PFSK-1 (cell line): ENCODE results near the gene KRTAP3-1.
"Not testable (repeated sequence)": the region's sequence is repeated elsewhere in the genome, so short reads cannot be mapped to it uniquely, and the experiment has no call there.

ENCODE experiments used
- FOXP2 ChIP-seq: optimal IDR thresholded peaks from 2 replicates; pipeline ENCODE3; 2011; ENCODE audit warnings: borderline replicate concordance, control low read depth, inconsistent platforms; ENCODE audit not compliant: insufficient read depth; ENCODE audit errors: extremely low read length, extremely low read depth
- POLR2AphosphoS5 ChIP-seq: IDR thresholded peaks from 2 replicates; pipeline ENCODE4 v1.6.1; 2012; ENCODE audit warnings: low read depth, mild to moderate bottlenecking, control low read depth, low read length, moderate library complexity
- REST ChIP-seq, 2 experiments: IDR thresholded peaks; 2 replicates each; pipeline versions ENCODE4 v1.6.1 to v1.8.0; 2011 to 2012; ENCODE audit warnings: low read depth in 2 of 2, low read length in 2 of 2, control low read depth in 1 of 2, inconsistent platforms in 1 of 2, mild to moderate bottlenecking in 1 of 2, moderate library complexity in 1 of 2; ENCODE audit not compliant: insufficient read depth in 1 of 2
- SIN3A ChIP-seq: IDR thresholded peaks from 2 replicates; pipeline ENCODE4 v1.6.1; 2012; ENCODE audit warnings: mild to moderate bottlenecking, low read length, moderate library complexity, borderline replicate concordance; ENCODE audit not compliant: insufficient read depth
- TAF1 ChIP-seq: IDR thresholded peaks from 2 replicates; pipeline ENCODE4 v1.6.1; 2012; ENCODE audit warnings: low read length, control low read depth, borderline replicate concordance; ENCODE audit not compliant: insufficient read depth

Gene KRTAP3-1

GRCh38 chr17:41001795-41002194, 7.1 kb downstream of the KRTAP3-1 start:
- TF ChIP-seq SIN3A = no peak
- no peak for TF ChIP-seq POLR2AphosphoS5
- no peak for TF ChIP-seq REST (IDR thresholded peaks at IDR 0.05; ENCODE audit: insufficient read depth in 1 of 2, low read depth in 2 of 2, low read length in 2 of 2)
- TF ChIP-seq TAF1 = no peak
- TF ChIP-seq FOXP2 = no peak

- not testable (repeated sequence) for TF ChIP-seq SIN3A, FOXP2, POLR2AphosphoS5
These were observed 9.4 kb downstream of the KRTAP3-1 start, which contains the start of gene KRTAP3-2 for GRCh38 chr17:40999563-40999962. Gene KRTAP3-2, minus strand, starts transcription at chr17:40999906. Its CDS starts 53 bp downstream, at chr17:40999853.

GRCh38 chr17:40997361-40997760, 11.6 kb downstream of the KRTAP3-1 start:
- TF ChIP-seq FOXP2 (no peak), POLR2AphosphoS5 (no peak), TAF1 (no peak), SIN3A (no peak), REST (IDR thresholded peaks at IDR 0.05; ENCODE audit: insufficient read depth in 1 of 2, low read depth in 2 of 2, low read length in 2 of 2) (no peak)

- no peak for TF ChIP-seq SIN3A
- no peak for TF ChIP-seq TAF1
- no peak for TF ChIP-seq FOXP2
- TF ChIP-seq REST (IDR thresholded peaks at IDR 0.05; ENCODE audit: insufficient read depth in 1 of 2, low read depth in 2 of 2, low read length in 2 of 2) = no peak
- TF ChIP-seq POLR2AphosphoS5 = no peak
These were observed 12.1 kb downstream of the KRTAP3-1 start for GRCh38 chr17:40996829-40997228.

- TF ChIP-seq SIN3A = no peak
- no peak for TF ChIP-seq FOXP2
- no peak for TF ChIP-seq TAF1
- no peak for TF ChIP-seq POLR2AphosphoS5
- TF ChIP-seq REST (IDR thresholded peaks at IDR 0.05; ENCODE audit: insufficient read depth in 1 of 2, low read depth in 2 of 2, low read length in 2 of 2) = no peak
These were observed 13.8 kb downstream of the KRTAP3-1 start for GRCh38 chr17:40995116-40995515.
